Osteocyte (in vitro differentiated cells): ENCODE data around the gene BCHE. TPM values are rescaled to one million over a fixed set of nuclear protein-coding genes. Genes with fewer than 3 reads are reported as not detected.

Experiments used
- DNase-seq: peaks from one replicate; pipeline ENCODE4 v3.0.0; 2021; ENCODE audit warnings: mixed read lengths; ENCODE audit not compliant: unreplicated experiment; ENCODE audit errors: extremely low spot score
- H3K27ac Mint-ChIP-seq: one replicate; pipeline ENCODE4 v1.8.0; 2021; ENCODE audit warnings: mild to moderate bottlenecking, mixed read lengths; ENCODE audit not compliant: unreplicated experiment
- H3K27me3 Mint-ChIP-seq: one replicate; pipeline ENCODE4 v1.8.0; 2021; ENCODE audit warnings: mixed read lengths; ENCODE audit not compliant: unreplicated experiment
- H3K36me3 Mint-ChIP-seq: one replicate; pipeline ENCODE4 v1.8.0; 2021; ENCODE audit warnings: mixed read lengths; ENCODE audit not compliant: unreplicated experiment
- H3K4me1 Mint-ChIP-seq: one replicate; pipeline ENCODE4 v1.8.0; 2021; ENCODE audit warnings: mixed read lengths; ENCODE audit not compliant: unreplicated experiment
- H3K4me3 Mint-ChIP-seq: one replicate; pipeline ENCODE4 v1.8.0; 2021; ENCODE audit warnings: mild to moderate bottlenecking, moderate library complexity, mixed read lengths; ENCODE audit not compliant: unreplicated experiment
- H3K9me3 Mint-ChIP-seq: one replicate; pipeline ENCODE4 v1.8.0; 2021; ENCODE audit warnings: mixed read lengths; ENCODE audit not compliant: unreplicated experiment
- total RNA-seq: library from RNA; stranded (reverse); gene quantifications from 2 replicates; pipeline ENCODE4 v1.2.1, GENCODE V29; 2021
- TF ChIP-seq, protein P1 (sequence below): fragments of 200-600 bp; sonication (generic); IDR thresholded peaks from 2 replicates; pipeline ENCODE4 v1.5.0; 2021; ENCODE audit warnings: antibody characterized with exemption, mild to moderate bottlenecking, moderate library complexity

BCHE gene
- total RNA-seq, 1 donor from 2014 or later: 1.4 TPM

DNA sequence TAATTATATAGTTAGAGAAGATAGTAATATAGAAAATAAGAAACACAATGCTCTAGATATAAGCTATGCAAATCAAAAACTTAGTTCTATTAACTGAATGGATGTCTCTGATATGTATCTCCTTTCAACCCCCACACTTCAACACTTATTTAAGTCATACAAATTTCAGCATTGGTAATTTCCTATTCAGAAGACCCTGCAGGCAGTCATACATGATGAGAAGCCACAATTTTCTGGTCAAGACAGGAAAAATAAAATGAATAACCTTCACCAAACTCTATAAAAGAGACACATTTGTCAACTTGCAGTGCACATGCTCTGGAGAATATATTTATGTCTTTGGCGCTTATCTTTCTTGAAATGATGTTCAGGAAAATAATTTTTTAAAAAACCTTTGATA lies 578 bp upstream of the BCHE start:
- H3K4me3 Mint-ChIP-seq: no peak overlapping the region
- no peak for DNase-seq
- peaks cover 7% of the 10 kb centered on the region for H3K4me1 Mint-ChIP-seq
- H3K9me3 Mint-ChIP-seq: no peaks in the 10 kb centered on the region
- H3K27me3 Mint-ChIP-seq: no peaks in the 10 kb centered on the region
- TF ChIP-seq, protein P1, sequence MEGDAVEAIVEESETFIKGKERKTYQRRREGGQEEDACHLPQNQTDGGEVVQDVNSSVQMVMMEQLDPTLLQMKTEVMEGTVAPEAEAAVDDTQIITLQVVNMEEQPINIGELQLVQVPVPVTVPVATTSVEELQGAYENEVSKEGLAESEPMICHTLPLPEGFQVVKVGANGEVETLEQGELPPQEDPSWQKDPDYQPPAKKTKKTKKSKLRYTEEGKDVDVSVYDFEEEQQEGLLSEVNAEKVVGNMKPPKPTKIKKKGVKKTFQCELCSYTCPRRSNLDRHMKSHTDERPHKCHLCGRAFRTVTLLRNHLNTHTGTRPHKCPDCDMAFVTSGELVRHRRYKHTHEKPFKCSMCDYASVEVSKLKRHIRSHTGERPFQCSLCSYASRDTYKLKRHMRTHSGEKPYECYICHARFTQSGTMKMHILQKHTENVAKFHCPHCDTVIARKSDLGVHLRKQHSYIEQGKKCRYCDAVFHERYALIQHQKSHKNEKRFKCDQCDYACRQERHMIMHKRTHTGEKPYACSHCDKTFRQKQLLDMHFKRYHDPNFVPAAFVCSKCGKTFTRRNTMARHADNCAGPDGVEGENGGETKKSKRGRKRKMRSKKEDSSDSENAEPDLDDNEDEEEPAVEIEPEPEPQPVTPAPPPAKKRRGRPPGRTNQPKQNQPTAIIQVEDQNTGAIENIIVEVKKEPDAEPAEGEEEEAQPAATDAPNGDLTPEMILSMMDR: no peak
- no peak overlapping the region for H3K27ac Mint-ChIP-seq
- H3K36me3 Mint-ChIP-seq: no peaks in the 10 kb centered on the region

DNA sequence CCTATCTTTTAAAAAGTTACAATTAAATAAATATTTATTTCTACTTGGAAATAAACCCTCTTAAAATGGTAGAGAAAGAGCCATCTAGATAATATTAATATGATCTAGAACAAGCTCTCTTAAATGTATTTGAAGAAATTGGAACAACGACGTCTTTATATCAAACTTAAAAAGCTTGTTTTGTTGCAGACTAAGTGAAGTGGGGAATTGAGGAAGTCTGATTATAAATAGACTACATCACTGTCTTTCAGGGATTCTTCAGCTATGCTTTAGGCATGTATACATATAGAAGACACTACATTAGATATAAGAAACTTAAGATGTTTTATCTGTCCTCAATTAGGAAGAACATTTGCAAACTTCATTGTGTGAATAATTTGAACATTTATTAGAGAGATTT lies 1.8 kb downstream of the BCHE start:
- H3K4me1 Mint-ChIP-seq: peaks cover 7% of the 10 kb centered on the region
- H3K27ac Mint-ChIP-seq: no peak overlapping the region
- no peaks in the 10 kb centered on the region for H3K9me3 Mint-ChIP-seq
- no peak overlapping the region for H3K4me3 Mint-ChIP-seq
- no peaks in the 10 kb centered on the region for H3K36me3 Mint-ChIP-seq
- no peak for DNase-seq
- TF ChIP-seq, protein P1: no peak
- H3K27me3 Mint-ChIP-seq: no peaks in the 10 kb centered on the region

DNA sequence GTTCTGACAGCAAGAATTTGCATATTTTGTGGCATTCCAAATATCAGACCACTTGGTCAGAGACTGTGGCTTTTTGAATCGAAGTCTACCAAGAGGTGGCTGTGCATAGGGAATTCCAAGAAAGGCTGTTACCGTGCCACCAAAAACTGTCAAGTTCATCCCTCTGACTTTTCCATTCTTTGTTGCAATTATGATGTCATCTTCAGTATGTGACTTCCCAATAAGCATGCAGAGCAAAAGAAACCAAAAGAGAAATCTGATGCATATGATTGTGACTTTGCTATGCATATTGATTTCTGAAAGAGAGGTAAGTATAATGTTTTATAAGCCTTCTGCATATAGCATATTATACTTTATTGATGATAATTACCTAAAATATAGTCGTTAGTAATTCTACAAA lies 6.5 kb downstream of the BCHE start:
- Mint-ChIP-seq H3K27me3 (no peaks in the 10 kb centered on the region), H3K4me3 (no peak overlapping the region)
- TF ChIP-seq, protein P1: no peak

DNA sequence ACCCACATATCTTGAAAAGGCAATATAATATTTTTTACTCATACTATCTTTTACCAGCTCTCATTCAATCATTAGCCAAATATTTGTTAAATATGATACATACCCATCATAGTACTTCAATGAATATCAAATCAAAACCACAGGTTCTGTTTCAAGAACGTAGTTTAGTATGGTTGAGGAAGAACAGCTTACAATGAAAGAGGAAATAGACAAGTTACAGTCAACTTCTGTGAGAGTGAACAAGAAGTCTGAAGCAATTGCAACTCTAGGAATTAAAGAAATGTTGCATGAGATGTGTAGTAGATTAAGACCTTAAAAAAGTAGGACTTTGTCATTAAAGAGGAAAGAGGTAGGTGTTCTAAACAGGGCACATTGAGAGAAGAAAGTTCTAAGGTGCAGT lies 9.3 kb downstream of the BCHE start:
- no peak overlapping the region for H3K4me3 Mint-ChIP-seq
- no peak overlapping the region for H3K27ac Mint-ChIP-seq
- no peak for DNase-seq
- TF ChIP-seq, protein P1: no peak
- H3K36me3 Mint-ChIP-seq: no peaks in the 10 kb centered on the region
- no peaks in the 10 kb centered on the region for H3K4me1 Mint-ChIP-seq
- no peaks in the 10 kb centered on the region for H3K27me3 Mint-ChIP-seq
- H3K9me3 Mint-ChIP-seq: no peaks in the 10 kb centered on the region

More for the DNA sequence above, 6.5 kb downstream of the BCHE start:
- no peak for DNase-seq
- Mint-ChIP-seq H3K36me3 (no peaks in the 10 kb centered on the region), H3K4me1 (no peaks in the 10 kb centered on the region), H3K9me3 (no peaks in the 10 kb centered on the region), H3K27ac (no peak overlapping the region)

DNA sequence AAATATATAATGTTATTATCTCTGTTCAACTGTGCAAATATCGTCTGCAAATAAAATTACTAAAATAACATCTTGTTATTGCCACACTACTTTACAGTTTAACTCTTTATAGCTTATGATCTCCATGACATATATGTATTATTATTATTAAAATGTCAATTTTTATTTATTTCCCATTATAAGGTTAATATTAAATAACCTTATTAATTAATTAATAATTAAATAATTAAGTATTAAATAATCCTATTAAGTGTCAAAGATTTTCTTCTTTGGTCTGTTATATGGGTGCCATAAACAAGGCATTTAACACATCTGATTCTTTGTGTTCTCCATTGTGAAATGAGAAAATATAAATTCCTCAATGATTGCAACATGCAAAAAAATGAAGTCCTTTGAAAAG lies 10.0 kb downstream of the BCHE start:
- no peak overlapping the region for H3K4me3 Mint-ChIP-seq
- no peaks in the 10 kb centered on the region for H3K27me3 Mint-ChIP-seq
- no peaks in the 10 kb centered on the region for H3K36me3 Mint-ChIP-seq
- DNase-seq: no peak
- no peak overlapping the region for H3K27ac Mint-ChIP-seq
- TF ChIP-seq, protein P1: no peak
- no peaks in the 10 kb centered on the region for H3K4me1 Mint-ChIP-seq
- H3K9me3 Mint-ChIP-seq: no peaks in the 10 kb centered on the region
